ENCODE measurements around the gene ZNF775. TPM values are rescaled to one million over a fixed set of nuclear protein-coding genes. Genes with fewer than 3 reads are reported as not detected.

The ZNF775 gene
- total RNA-seq, 1 experiment from 2014 or later: 3.4 TPM

- H3K9me2 ChIP-seq (ENCODE audit: insufficient read depth): no peaks in the 10 kb centered on the region
- TF ChIP-seq CTCF (conservative IDR thresholded peaks at IDR 0.05) (no peak), EZH2 (IDR thresholded peaks at IDR 0.05; ENCODE audit: low read depth) (no peak)
- H3K4me1 ChIP-seq (replicated peaks; ENCODE audit: insufficient read depth): peaks cover 13% of the 10 kb centered on the region
- peaks cover 8% of the 10 kb centered on the region for H3F3A ChIP-seq (ENCODE audit: insufficient read depth, low read depth)
- H3K4me2 ChIP-seq: no peak overlapping the region
- no peaks in the 10 kb centered on the region for H3K9me3 ChIP-seq (ENCODE audit: insufficient read depth, low read depth)
- H2AFZ ChIP-seq: no peak overlapping the region
- no peaks in the 10 kb centered on the region for H3K27me3 ChIP-seq (ENCODE audit: insufficient read depth, low read depth)
- no peaks in the 10 kb centered on the region for H3K79me2 ChIP-seq (ENCODE audit: low read depth)
- H4K20me1 ChIP-seq (ENCODE audit: insufficient read depth): no peaks in the 10 kb centered on the region
- POLR2A ChIA-PET (ENCODE audit: unreplicated experiment): no interaction called here
- intact Hi-C loops (cut with micrococcal nuclease; ENCODE audit: unreplicated experiment): no loop called here
- no TSS peak for BruUV-seq (replicated peaks)
- H3K36me3 ChIP-seq (ENCODE audit: low read depth): no peaks in the 10 kb centered on the region
- H3K27ac ChIP-seq: no peak overlapping the region
- H3K4me3 ChIP-seq: no peak overlapping the region
- DNase-seq: no peak
- CTCF ChIA-PET: no interaction called here
Observed at GRCh38 chr7:150361402-150361801, 17.7 kb upstream of the ZNF775 start.

GRCh38 chr7:150361807-150362621 lies 17.1 kb upstream of the ZNF775 start:
- no peak overlapping the region for H3K4me3 ChIP-seq
- intact Hi-C loops (cut with micrococcal nuclease; ENCODE audit: unreplicated experiment): loop anchor here (2.0 kb wide), 2 partner anchors 17 to 43 kb away; partner anchors contain the start of gene ZNF775

GRCh38 chr7:150363370-150363769 lies 15.8 kb upstream of the ZNF775 start:
- TF ChIP-seq CTCF (conservative IDR thresholded peaks at IDR 0.05) (no peak), EZH2 (IDR thresholded peaks at IDR 0.05; ENCODE audit: low read depth) (no peak)
- Histone ChIP-seq H3K79me2 (ENCODE audit: low read depth) (no peaks in the 10 kb centered on the region), H3K27ac (no peak overlapping the region), H3F3A (ENCODE audit: insufficient read depth, low read depth) (peaks cover 23% of the 10 kb centered on the region), H3K4me2 (no peak overlapping the region), H3K36me3 (ENCODE audit: low read depth) (no peaks in the 10 kb centered on the region), H3K27me3 (ENCODE audit: insufficient read depth, low read depth) (no peaks in the 10 kb centered on the region), H3K4me1 (replicated peaks; ENCODE audit: insufficient read depth) (peaks cover 25% of the 10 kb centered on the region), H3K9me2 (ENCODE audit: insufficient read depth) (no peaks in the 10 kb centered on the region), H3K4me3 (no peak overlapping the region), H3K9me3 (ENCODE audit: insufficient read depth, low read depth) (no peaks in the 10 kb centered on the region), H2AFZ (no peak overlapping the region), H4K20me1 (ENCODE audit: insufficient read depth) (no peaks in the 10 kb centered on the region)
- intact Hi-C loops (cut with micrococcal nuclease; ENCODE audit: unreplicated experiment): loop anchor here (2.0 kb wide), 2 partner anchors 15 to 41 kb away; partner anchors contain the start of gene ZNF775
- BruUV-seq (replicated peaks): no TSS peak
- ChIA-PET CTCF (no interaction called here), POLR2A (ENCODE audit: unreplicated experiment) (no interaction called here)
- DNase-seq: peak; percentile 65 to 71

More at GRCh38 chr7:150361807-150362621, 17.1 kb upstream of the ZNF775 start:
- ChIA-PET POLR2A (ENCODE audit: unreplicated experiment) (no interaction called here), CTCF (interaction anchor here (0.5 kb wide), 1 partner anchor 701 kb away, joined by 3 read pairs; no protein-coding TSS in a partner anchor)
- Histone ChIP-seq H3F3A (ENCODE audit: insufficient read depth, low read depth) (peaks cover 9% of the 10 kb centered on the region), H2AFZ (no peak overlapping the region), H3K9me2 (ENCODE audit: insufficient read depth) (no peaks in the 10 kb centered on the region), H3K4me2 (no peak overlapping the region), H3K27me3 (ENCODE audit: insufficient read depth, low read depth) (no peaks in the 10 kb centered on the region), H3K4me1 (replicated peaks; ENCODE audit: insufficient read depth) (peaks cover 16% of the 10 kb centered on the region), H3K9me3 (ENCODE audit: insufficient read depth, low read depth) (no peaks in the 10 kb centered on the region), H3K79me2 (ENCODE audit: low read depth) (no peaks in the 10 kb centered on the region), H3K36me3 (ENCODE audit: low read depth) (no peaks in the 10 kb centered on the region), H3K27ac (no peak overlapping the region), H4K20me1 (ENCODE audit: insufficient read depth) (no peaks in the 10 kb centered on the region)
- no peak for DNase-seq
- TF ChIP-seq EZH2 (IDR thresholded peaks at IDR 0.05; ENCODE audit: low read depth): no peak
- TF ChIP-seq CTCF (conservative IDR thresholded peaks at IDR 0.05): no peak
- no TSS peak for BruUV-seq (replicated peaks)
